Neutrophil (primary cell): Measurements from ENCODE around the gene PIM2.
A peak's percentile ranks its signal among the peaks of the same experiment; 100 is the strongest.

Experiments
- H3K27ac ChIP-seq: fragments of 200-600 bp; sonication (generic); 2 replicates; pipeline ENCODE4 v1.5.1; 2016; ENCODE audit warnings: mild to moderate bottlenecking, moderate library complexity
- H3K27me3 ChIP-seq: fragments of 200-600 bp; sonication (generic); 2 replicates; pipeline ENCODE4 v1.6.0; 2016; ENCODE audit warnings: mild to moderate bottlenecking
- H3K36me3 ChIP-seq: fragments of 200-600 bp; sonication (generic); 2 replicates; pipeline ENCODE4 v1.5.1; 2017
- H3K4me1 ChIP-seq, 2 experiments: fragments of 200-600 bp in 1 of 2; sonication (generic) in 1 of 2; 1 replicate in 1 of 2; 2 replicates in 1 of 2; pipeline versions ENCODE4 v1.5.1 to v1.6.1; 2013 to 2016; ENCODE audit warnings: low read depth in 1 of 2, low read length in 1 of 2, mild to moderate bottlenecking in 1 of 2, moderate library complexity in 1 of 2; ENCODE audit not compliant: control insufficient read depth in 1 of 2, insufficient read depth in 1 of 2
- H3K4me3 ChIP-seq, 2 experiments: fragments of 200-600 bp in 1 of 2; sonication (generic) in 1 of 2; 1 replicate in 1 of 2; 2 replicates in 1 of 2; pipeline ENCODE4 v1.5.1; 2013 to 2016; ENCODE audit warnings: low read depth in 1 of 2, low read length in 1 of 2, mild to moderate bottlenecking in 1 of 2, moderate library complexity in 1 of 2
- H3K9me3 ChIP-seq: fragments of 200-600 bp; sonication (generic); 2 replicates; pipeline ENCODE4 v1.5.1; 2016
- CTCF ChIP-seq: fragments of 200-600 bp; sonication (generic); IDR thresholded peaks from 2 replicates; pipeline ENCODE4 v1.5.1; 2016; ENCODE audit warnings: antibody characterized with exemption

Gene PIM2

DNA sequence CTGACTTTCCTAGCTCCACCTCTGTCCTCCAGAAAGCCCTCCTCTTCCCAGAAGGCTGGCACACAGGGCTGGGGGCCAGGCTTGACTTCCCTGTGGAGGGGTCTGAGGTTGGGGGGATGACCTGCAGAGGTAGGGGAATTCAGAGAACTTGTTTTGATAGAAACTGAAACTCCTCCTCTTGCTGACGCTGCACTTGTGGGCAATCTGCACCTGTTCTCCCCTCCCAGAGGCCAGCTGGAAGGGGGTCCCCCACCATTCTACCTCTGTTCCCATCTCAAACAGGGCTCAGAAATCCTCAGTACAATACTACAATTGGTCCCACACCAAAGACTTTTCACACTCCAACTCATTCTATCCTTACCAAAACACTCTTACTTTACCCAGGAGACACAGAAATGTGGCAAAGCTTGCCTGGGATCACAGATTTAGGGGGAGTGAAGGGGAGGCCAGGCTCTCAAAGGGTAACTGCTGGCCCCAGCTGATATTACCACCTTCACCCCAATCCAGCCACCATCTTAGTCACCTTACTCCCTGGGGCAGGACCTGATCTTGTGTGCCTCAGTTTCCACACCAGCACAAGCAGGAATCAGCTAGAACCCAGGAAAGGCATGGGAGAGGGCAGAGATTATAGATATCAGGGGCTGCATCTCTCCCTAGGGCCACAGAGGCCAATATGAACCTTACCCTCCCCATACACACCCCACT, 20.0 kb upstream of the PIM2 start:
- Histone ChIP-seq H3K27me3 (no peaks in the 10 kb centered on the region), H3K36me3 (peaks cover 13% of the 10 kb centered on the region), H3K27ac (peak overlapping the region; percentile 99), H3K4me3 (peak overlapping the region; percentile 38 to 46), H3K9me3 (no peaks in the 10 kb centered on the region), H3K4me1 (peaks cover 61 to 77% of the 10 kb centered on the region in 2 experiments)
- TF ChIP-seq CTCF = no peak

GRCh38 chrX:48937054-48937907, 18.5 kb upstream of the PIM2 start:
- Histone ChIP-seq H3K27me3 (no peaks in the 10 kb centered on the region), H3K4me3 (peak overlapping the region; percentile 53 to 58), H3K4me1 (peaks cover 61 to 76% of the 10 kb centered on the region in 2 experiments), H3K9me3 (no peaks in the 10 kb centered on the region), H3K36me3 (peaks cover 15% of the 10 kb centered on the region), H3K27ac (peak overlapping the region; percentile 99)
- TF ChIP-seq CTCF = peak; percentile 82

DNA sequence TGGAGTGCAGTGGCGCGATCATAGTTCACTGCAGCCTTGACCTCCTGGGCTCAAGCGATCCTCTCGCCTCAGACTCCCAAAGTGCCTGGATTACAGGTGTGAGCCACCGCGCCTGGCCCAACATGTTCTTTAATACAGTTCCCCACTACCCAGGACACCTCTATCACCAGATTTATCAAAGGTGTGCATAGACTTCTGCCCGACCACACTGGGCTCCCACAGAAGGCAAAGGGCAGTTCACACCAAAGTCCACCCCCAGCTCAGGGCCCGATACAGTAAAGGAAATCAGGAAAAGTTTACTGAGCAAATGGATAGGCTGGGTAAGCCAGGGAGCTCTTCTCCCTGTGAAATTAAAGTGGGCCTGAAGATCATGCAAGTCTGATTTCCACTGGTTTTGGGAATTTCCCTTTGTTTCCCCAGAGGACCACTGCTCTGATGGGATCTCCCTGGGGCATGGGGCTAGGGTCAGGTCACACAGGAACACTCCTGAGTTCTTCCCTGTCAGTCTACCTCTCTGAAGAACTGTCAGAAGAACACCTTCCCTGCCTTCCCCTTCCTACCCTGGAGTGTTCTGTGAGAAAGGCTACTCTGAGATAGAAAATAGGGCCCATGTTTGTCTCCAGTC, 17.7 kb upstream of the PIM2 start:
- Histone ChIP-seq H3K36me3 (peaks cover 15% of the 10 kb centered on the region), H3K9me3 (no peaks in the 10 kb centered on the region), H3K27ac (peak overlapping the region; percentile 99), H3K4me3 (peak overlapping the region; percentile 53 to 58), H3K4me1 (peaks cover 59 to 70% of the 10 kb centered on the region in 2 experiments), H3K27me3 (no peaks in the 10 kb centered on the region)
- TF ChIP-seq CTCF = no peak

- Histone ChIP-seq H3K36me3 (peaks cover 15% of the 10 kb centered on the region), H3K4me1 (peaks cover 49 to 57% of the 10 kb centered on the region in 2 experiments), H3K4me3 (no peak overlapping the region)
Measured at GRCh38 chrX:48935301-48935670, 16.5 kb upstream of the PIM2 start.

More at GRCh38 chrX:48935301-48935670, 16.5 kb upstream of the PIM2 start:
- Histone ChIP-seq H3K27ac (peak overlapping the region; percentile 99), H3K9me3 (no peaks in the 10 kb centered on the region), H3K27me3 (no peaks in the 10 kb centered on the region)
- no peak for TF ChIP-seq CTCF
